Stomach smooth muscle (tissue), 2 donors: ENCODE measurements around the gene MRPS5.

ENCODE experiments used
- H3K27ac ChIP-seq: one replicate; pipeline ENCODE4 v1.7.0; 2013; ENCODE audit warnings: mild to moderate bottlenecking, low read length, inconsistent platforms
- H3K27me3 ChIP-seq, 2 donors: one replicate each; pipeline ENCODE4 v1.7.0; 2013; ENCODE audit warnings: low read length in 2 of 2; ENCODE audit not compliant: insufficient read depth in 2 of 2, control insufficient read depth in 1 of 2
- H3K36me3 ChIP-seq, 2 donors: one replicate each; pipeline ENCODE4 v1.7.0; 2013; ENCODE audit warnings: low read length in 2 of 2; ENCODE audit not compliant: control insufficient read depth in 2 of 2, insufficient read depth in 2 of 2
- H3K4me1 ChIP-seq: one replicate; pipeline ENCODE4 v1.7.0; 2013; ENCODE audit warnings: low read length; ENCODE audit not compliant: control insufficient read depth, insufficient read depth
- H3K4me3 ChIP-seq, 2 donors: one replicate each; pipeline ENCODE4 v1.7.0; 2013; ENCODE audit warnings: low read length in 2 of 2
- H3K9ac ChIP-seq, 2 donors: one replicate each; pipeline ENCODE4 v1.7.0; 2013; ENCODE audit warnings: low read length in 2 of 2, mild to moderate bottlenecking in 1 of 2
- H3K9me3 ChIP-seq, 2 donors: one replicate each; pipeline ENCODE4 v1.7.0; 2013; ENCODE audit warnings: low read length in 2 of 2; ENCODE audit not compliant: control insufficient read depth in 2 of 2
- donor health status: healthy.
- donor health status: Pancreatic carcinoma.

Gene MRPS5

DNA sequence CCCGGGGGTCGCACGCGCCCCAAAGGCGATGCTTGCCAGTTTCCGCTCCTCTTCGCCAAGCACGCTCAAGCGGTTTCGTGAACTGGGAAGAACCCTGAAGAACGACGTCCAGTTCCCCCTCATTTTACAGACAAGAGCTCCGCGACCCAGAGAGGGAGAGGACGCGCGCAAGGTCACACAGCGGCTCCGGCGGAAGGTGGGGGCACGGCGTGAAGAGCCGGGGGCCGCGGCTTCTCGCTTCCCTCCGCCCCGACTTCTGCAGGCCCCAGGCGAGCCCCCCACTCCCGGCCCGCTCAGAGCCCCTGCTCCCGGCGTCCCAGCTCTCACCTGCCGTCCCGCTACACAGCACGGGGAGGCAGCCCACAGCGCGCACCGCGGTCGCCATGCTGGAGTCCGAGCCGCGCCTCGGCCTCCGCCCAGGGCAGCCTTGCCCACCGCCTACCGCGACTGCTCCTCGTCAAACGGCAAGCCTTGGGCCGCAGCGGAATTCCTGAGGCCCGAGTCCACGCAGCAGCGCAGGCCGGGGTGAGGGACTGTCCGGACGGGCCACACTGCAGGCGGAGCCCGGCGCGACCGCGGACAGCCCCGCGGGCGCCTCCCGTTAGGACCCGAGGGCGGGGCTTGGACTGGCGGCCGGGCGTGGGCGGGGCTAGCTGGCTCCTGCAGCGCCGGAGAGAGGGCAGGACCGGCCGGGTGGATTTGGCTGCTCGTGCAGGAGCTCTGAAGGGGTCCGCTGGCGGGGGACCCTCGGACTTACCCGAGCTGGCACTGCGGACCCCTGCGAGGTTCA lies at the start of gene MRPS5:
MRPS5 (minus strand) TSS at position 402 of the 790 bp plus-strand sequence; CDS start at position 385, 17 bp downstream.
- Histone ChIP-seq H3K9me3 (no peaks in the 10 kb centered on the region), H3K4me3 (peak within 1 kb of the TSS; percentile 97 to 100), H3K36me3 (no peaks in the 10 kb centered on the region), H3K9ac (peak within 1 kb of the TSS; percentile 89 to 90), H3K27ac (peak within 1 kb of the TSS; percentile 89), H3K27me3 (no peaks in the 10 kb centered on the region), H3K4me1 (peaks cover 15% of the 10 kb centered on the region)

DNA sequence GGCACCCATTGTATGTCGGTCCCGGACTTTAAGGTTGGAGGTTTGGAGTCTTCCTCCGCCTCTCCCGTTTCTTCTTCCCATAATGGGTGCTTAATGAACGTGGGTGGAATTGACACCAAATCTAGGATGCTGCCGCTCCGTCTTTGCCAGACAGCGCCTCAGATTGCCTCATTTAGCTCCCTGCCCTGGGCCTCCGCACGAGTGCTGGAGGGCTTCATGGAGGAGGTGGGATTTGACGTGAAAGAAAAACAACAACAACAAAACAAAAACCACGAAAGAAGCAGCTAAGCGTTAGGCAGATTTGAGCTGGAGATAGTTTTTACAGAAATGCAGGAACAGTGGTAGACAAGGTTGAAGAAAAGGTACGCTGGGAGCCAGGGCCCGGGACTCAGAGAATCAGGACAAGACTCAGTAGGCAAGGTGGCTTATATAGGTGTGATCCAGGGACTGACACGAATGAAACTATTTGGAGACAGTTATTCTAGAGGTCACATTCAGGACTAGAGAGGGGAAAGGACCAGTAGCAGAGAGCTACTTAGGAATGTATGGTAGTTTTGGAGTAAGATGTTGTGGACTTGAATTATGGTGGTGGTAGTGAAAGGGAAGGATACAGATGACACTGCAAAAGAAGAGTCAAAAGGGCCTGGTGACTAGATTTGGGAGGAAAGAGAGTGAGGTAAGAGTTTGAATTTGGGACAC lies 44.6 kb upstream of the MRPS5 start:
- Histone ChIP-seq H3K4me1 (peaks cover 10% of the 10 kb centered on the region), H3K27me3 (no peaks in the 10 kb centered on the region), H3K36me3 (no peaks in the 10 kb centered on the region), H3K27ac (peak overlapping the region; percentile 95), H3K4me3 (peak overlapping the region; percentile 81 to 100), H3K9ac (peak overlapping the region; percentile 88 to 99), H3K9me3 (no peaks in the 10 kb centered on the region)

DNA sequence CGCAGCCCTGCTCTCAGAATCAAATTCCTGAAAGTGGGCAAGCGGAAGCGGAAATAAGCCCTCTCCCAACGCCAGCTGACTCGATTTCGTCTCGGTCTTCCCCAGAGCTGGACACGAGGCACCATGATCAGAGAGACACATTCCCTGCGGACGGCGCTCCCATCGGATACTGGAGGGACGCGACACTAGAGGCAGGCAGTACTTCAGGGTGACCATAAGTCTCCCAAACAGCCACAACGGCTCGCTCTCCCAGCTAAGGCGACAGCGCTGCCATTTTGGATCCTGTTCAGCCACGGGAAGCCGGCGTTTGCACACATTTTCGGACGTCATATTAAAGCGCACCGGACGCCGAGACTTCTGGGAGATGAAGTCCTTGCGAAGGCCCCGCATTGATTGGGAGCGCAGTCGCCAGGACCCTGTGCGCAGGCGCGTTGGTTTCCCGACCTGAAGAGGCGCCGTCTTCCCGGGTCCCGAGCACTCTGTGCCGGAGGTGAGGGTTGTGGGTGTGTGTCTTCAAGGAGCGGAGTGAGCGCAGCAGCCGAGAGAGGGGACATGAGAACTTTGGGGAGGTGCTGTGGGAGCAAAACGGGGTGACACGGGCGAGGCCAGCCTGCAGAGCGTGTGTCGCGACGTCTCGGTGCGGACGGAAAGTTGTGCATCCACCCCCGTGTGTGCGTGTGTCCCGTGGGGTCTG lies 43.9 kb upstream of the MRPS5 start, which contains the start of gene ZNF2:
ZNF2 (plus strand) TSS at position 439 of the 694 bp plus-strand sequence. CDS start 10,418 bp downstream, outside the sequence.
- H3K4me3 ChIP-seq = peak within 1 kb of the TSS; percentile 81 to 100
- H3K9me3 ChIP-seq = no peaks in the 10 kb centered on the region
- H3K4me1 ChIP-seq = peaks cover 10% of the 10 kb centered on the region
- H3K27me3 ChIP-seq = no peaks in the 10 kb centered on the region
- H3K36me3 ChIP-seq = no peaks in the 10 kb centered on the region
- peak within 1 kb of the TSS; percentile 95 for H3K27ac ChIP-seq
- peak within 1 kb of the TSS; percentile 88 to 99 for H3K9ac ChIP-seq

DNA sequence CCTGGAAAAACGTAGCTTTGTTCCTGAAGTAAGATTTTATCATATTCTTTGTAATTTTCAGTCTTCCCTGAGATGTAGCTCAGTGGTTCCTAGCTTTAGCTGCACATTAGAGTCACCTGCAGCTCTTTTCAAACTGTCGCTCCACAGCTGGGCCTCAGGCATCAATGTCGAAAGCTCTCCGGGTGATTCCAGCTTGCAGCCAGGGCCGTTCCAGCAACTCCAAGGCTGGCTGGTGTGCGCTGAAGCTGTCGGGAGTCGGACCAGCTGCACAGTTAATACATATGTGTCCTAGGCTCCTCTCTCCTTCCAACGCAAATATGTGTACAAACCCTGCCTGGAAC lies 43.4 kb upstream of the MRPS5 start:
- no peaks in the 10 kb centered on the region for H3K9me3 ChIP-seq
- H3K4me3 ChIP-seq = peak overlapping the region; percentile 81 to 100
- H3K36me3 ChIP-seq = no peaks in the 10 kb centered on the region
- H3K9ac ChIP-seq = peak overlapping the region; percentile 88 to 99
- H3K27me3 ChIP-seq = no peaks in the 10 kb centered on the region
- H3K4me1 ChIP-seq = peaks cover 10% of the 10 kb centered on the region
- peak overlapping the region; percentile 95 for H3K27ac ChIP-seq

DNA sequence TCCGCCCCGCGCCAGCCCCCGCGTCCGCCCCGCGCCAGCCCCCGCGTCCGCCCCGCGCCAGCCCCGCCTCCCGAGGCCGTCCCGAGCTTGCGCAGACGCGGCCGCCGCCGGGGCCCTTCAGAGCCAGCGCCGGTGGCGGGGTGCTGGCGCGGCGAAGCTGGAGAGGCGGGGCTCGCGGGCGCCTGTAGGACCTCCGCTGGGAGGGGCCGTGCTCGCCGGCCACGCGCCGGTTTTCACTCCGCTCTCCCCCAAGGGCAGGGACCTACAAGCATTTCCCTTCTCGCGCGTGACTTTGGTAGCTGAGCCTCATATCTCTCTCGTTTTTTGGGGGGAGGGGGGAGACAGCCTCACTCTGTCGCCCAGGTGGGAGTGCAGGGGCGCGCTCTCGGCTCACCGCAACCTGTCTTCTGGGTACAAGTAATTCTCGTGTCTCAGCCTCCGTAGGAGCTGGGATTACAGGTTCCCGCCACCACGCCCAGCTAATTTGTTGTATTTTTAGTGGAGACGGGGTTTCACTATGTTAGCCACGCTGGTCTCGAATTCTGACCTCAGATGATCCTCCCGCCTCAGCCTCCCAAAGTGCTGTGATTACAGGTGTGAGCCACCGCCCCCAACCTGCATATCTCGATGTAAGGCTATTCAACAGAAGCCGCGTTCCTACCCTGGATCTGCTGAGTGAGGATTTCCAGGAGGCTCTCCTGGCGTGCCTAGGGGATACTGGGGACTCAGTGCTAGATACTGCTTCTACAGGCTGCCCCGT lies 38.3 kb upstream of the MRPS5 start, which contains the start of gene ZNF514:
ZNF514 (minus strand) TSS at position 159 of the 760 bp plus-strand sequence. CDS start 6,595 bp downstream, outside the sequence.
- Histone ChIP-seq H3K9me3 (no peaks in the 10 kb centered on the region), H3K4me1 (peaks cover 23% of the 10 kb centered on the region), H3K27me3 (no peaks in the 10 kb centered on the region), H3K4me3 (peak within 1 kb of the TSS; percentile 90 to 91), H3K36me3 (peaks cover 9 to 17% of the 10 kb centered on the region in 2 donors), H3K27ac (peak within 1 kb of the TSS; percentile 80), H3K9ac (peak within 1 kb of the TSS; percentile 87 to 91)

DNA sequence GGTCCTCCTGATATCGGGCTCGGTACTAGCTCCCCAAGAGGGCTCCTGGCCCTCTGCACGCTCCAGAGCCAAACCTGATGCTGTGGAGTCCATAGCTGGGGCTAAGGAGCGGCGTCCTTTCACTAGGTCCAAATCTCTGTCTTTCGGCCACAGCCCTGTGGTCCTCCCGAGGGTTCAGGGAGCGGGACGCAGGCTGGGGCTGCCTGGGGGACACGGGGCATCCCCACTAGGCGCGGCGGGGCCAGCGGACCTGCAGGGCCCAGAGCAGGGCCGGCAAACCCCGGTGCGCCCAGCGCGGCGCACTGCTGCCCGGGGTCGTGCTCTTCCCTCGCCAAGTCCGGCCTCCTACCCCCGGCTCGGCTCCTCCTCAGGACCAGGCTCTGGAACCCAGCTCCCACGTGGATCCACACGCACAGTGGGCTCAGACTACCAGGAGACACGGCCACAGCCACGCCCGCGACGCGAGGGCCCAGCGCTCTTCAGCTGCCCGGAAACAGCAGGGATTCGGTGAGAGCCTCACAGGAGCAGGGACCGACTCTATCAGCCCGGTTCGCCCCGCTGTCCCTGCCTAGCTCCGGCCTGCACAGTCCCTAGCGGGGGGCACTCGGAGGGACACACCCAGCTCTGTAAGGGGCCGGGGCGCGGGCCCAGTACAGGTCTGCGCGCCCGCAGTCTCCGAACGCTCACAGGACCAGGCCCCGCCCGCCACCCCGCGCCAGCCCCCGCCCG lies 37.4 kb upstream of the MRPS5 start:
- peaks cover 21% of the 10 kb centered on the region for H3K4me1 ChIP-seq
- peaks cover 15 to 22% of the 10 kb centered on the region in 2 donors for H3K36me3 ChIP-seq
- H3K27me3 ChIP-seq = no peaks in the 10 kb centered on the region
- peak overlapping the region; percentile 37 for H3K27ac ChIP-seq
- H3K9ac ChIP-seq = peak overlapping the region; percentile 87 to 91
- H3K9me3 ChIP-seq = no peaks in the 10 kb centered on the region
- H3K4me3 ChIP-seq = peak overlapping the region; percentile 90 to 91

DNA sequence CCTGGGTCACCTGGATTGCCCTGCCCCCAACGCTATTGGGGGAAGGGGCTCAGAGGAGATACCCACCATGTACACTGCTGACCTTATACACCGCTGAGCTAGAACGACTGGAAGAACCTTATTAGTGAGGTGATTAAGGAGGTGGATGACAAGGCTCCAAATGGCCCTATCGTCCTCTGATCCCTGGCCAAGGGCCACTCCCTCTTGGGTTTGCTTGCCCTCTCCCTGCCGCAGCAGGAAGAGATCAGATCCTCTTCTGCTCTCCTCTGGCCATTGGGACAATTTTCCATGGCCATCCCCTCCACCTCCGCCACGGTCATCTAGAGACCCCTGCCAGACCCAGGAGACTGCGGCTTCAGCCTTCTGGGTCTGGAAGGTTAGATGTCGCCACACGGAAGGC lies 36.8 kb upstream of the MRPS5 start:
- peak overlapping the region; percentile 90 to 91 for H3K4me3 ChIP-seq
- H3K9me3 ChIP-seq = no peaks in the 10 kb centered on the region
- H3K9ac ChIP-seq = peak overlapping the region; percentile 87 to 91
- H3K27ac ChIP-seq = no peak overlapping the region
- H3K27me3 ChIP-seq = no peaks in the 10 kb centered on the region
- peaks cover 21% of the 10 kb centered on the region for H3K4me1 ChIP-seq
- H3K36me3 ChIP-seq = peaks cover 19 to 25% of the 10 kb centered on the region in 2 donors

DNA sequence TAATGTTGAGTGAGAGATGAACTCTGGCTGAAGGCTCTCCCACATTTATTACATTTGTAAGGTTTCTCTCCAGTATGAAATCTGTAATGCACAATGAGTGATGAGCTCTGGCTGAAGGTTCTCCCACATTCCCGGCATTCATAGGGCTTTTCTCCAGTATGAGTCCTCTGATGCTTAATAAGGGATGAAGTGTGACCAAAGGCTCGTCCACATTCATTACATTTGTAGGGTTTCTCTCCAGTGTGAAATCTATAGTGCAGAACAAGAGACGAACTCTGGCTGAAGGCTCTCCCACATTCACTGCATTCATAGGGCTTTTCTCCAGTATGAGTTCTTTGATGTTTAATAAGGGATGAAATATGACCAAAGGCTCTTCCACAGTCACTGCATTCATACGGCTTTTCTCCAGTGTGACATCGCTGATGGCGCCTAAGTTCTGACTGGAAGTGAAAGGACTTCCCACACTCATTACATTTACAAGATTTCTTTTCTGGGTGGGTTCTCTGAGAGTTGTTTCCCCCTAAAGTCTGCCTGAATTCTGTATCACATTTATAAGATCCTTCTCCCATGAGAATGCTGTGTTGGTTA lies 27.9 kb upstream of the MRPS5 start:
- Histone ChIP-seq H3K27me3 (no peaks in the 10 kb centered on the region), H3K36me3 (peaks cover 69 to 71% of the 10 kb centered on the region in 2 donors), H3K9ac (no peak overlapping the region), H3K4me1 (no peaks in the 10 kb centered on the region), H3K27ac (no peak overlapping the region), H3K9me3 (peaks cover 58 to 68% of the 10 kb centered on the region in 2 donors), H3K4me3 (peak overlapping the region in 1 of 2 donors; percentile 48)

DNA sequence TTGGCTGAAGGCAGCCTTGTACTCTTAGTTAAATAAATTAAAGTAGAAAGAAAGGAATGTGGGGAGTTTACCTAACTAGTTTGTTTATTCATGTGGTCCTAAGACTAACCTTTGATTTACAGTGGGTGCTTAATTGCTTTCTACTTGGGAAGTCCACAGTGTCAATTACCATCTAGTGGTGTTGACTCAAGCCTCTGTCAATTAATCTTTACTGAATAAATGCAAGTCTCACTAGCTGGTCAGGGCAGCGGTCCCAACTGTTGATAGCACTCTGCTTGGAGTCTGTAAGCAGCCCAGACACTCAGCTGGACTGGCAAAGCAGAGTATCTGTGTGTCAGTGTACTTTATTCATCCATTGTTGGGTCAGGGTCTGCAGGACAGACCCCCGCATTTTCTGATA lies 22.2 kb upstream of the MRPS5 start:
- peaks cover 24 to 28% of the 10 kb centered on the region in 2 donors for H3K36me3 ChIP-seq
- H3K27ac ChIP-seq = no peak overlapping the region
- no peak overlapping the region for H3K9ac ChIP-seq
- no peaks in the 10 kb centered on the region for H3K27me3 ChIP-seq
- H3K9me3 ChIP-seq = peaks cover 32 to 40% of the 10 kb centered on the region in 2 donors
- peak overlapping the region in 1 of 2 donors; percentile 1 for H3K4me3 ChIP-seq
- H3K4me1 ChIP-seq = no peaks in the 10 kb centered on the region
